Progenitor cell of endocrine pancreas (in vitro differentiated cells): Measurements from ENCODE around the gene SOBP. TPM values are rescaled to one million over a fixed set of nuclear protein-coding genes. Genes with fewer than 3 reads are reported as not detected.

Experiments
- DNase-seq: peaks from one replicate; pipeline ENCODE4 v3.0.0; 2021; ENCODE audit warnings: low spot score; ENCODE audit not compliant: unreplicated experiment
- H3K27ac Mint-ChIP-seq: 2 replicates; pipeline ENCODE4 v1.8.0; 2021; ENCODE audit warnings: mild to moderate bottlenecking, moderate library complexity, mixed read lengths
- H3K27me3 Mint-ChIP-seq: 2 replicates; pipeline ENCODE4 v1.8.0; 2021; ENCODE audit warnings: mixed read lengths
- H3K36me3 Mint-ChIP-seq: 2 replicates; pipeline ENCODE4 v1.8.0; 2022; ENCODE audit warnings: mixed read lengths; ENCODE audit not compliant: insufficient read depth
- H3K4me1 Mint-ChIP-seq: 2 replicates; pipeline ENCODE4 v1.8.0; 2021; ENCODE audit warnings: low read depth, mixed read lengths
- H3K4me3 Mint-ChIP-seq: 2 replicates; pipeline ENCODE4 v1.8.0; 2021; ENCODE audit warnings: low read depth, mild to moderate bottlenecking, moderate library complexity, mixed read lengths
- H3K9me3 Mint-ChIP-seq: 2 replicates; pipeline ENCODE4 v1.8.0; 2021; ENCODE audit warnings: low read depth, mixed read lengths
- CTCF ChIP-seq: fragments of 200-600 bp; sonication (generic); IDR thresholded peaks from one replicate; pipeline ENCODE4 v1.5.0; 2021; ENCODE audit warnings: antibody characterized with exemption, mild to moderate bottlenecking; ENCODE audit not compliant: unreplicated experiment
- total RNA-seq: library from RNA; stranded (reverse); gene quantifications from 2 replicates; pipeline ENCODE4 v1.2.1, GENCODE V29; 2021

Gene SOBP
- total RNA-seq, 1 donor from 2014 or later = 17.0 TPM

GRCh38 chr6:107495971-107496370, 6.1 kb downstream of the SOBP start:
- DNase-seq = no peak
- TF ChIP-seq CTCF = no peak
- Mint-ChIP-seq H3K27me3 (peaks cover 5% of the 10 kb centered on the region), H3K27ac (no peak overlapping the region), H3K4me1 (peaks cover 8% of the 10 kb centered on the region), H3K4me3 (no peak overlapping the region), H3K9me3 (no peaks in the 10 kb centered on the region), H3K36me3 (no peaks in the 10 kb centered on the region)

DNA sequence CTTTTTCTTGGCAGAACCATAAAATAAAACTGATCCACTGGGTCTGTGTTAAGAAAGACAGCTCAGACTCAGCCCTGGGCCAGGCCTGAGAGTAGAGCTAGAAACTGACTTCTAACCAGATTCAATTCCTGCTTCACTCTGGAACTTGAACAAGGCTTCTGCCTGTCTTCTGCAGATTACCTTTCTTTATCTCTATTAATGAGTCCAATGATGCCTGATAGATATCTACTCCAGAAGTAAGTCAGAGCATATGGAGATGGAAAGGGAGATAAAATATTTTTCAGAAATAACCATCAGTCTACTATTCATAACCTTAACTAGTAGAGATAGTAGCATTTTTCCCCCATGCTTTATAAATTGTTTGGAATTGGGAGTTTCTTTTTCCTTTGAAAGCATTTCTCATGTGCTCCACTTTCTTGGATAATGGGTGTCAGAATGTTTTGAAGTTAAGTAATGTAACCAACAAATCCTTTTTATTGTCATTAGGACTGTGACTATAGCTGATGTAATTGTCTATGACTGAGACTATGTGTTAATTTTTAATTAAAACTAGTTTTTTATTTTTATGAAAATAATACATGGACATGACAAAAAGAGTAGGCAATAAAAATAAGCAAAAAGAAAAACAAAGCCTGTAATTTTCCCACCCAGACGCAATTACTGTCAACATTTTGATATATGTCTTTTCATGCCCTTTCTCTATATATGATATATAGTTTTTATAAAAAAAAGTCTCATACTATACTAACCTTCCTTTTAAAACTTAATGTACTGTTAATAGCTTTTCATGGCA, 7.2 kb downstream of the SOBP start:
- Mint-ChIP-seq H3K9me3 (no peaks in the 10 kb centered on the region), H3K36me3 (no peaks in the 10 kb centered on the region), H3K27ac (no peak overlapping the region), H3K4me1 (peaks cover 6% of the 10 kb centered on the region), H3K27me3 (no peaks in the 10 kb centered on the region), H3K4me3 (no peak overlapping the region)
- TF ChIP-seq CTCF = no peak
- no peak for DNase-seq

GRCh38 chr6:107504270-107505026, 14.5 kb downstream of the SOBP start:
- Mint-ChIP-seq H3K27me3 (no peaks in the 10 kb centered on the region), H3K4me1 (peaks cover 2% of the 10 kb centered on the region), H3K9me3 (no peaks in the 10 kb centered on the region), H3K4me3 (no peak overlapping the region), H3K36me3 (peaks cover 8% of the 10 kb centered on the region), H3K27ac (no peak overlapping the region)
- no peak for TF ChIP-seq CTCF
- no peak for DNase-seq

- H3K9me3 Mint-ChIP-seq = no peaks in the 10 kb centered on the region
- no peak for DNase-seq
Measured at GRCh38 chr6:107506145-107506544, 16.2 kb downstream of the SOBP start.

More at GRCh38 chr6:107506145-107506544, 16.2 kb downstream of the SOBP start:
- TF ChIP-seq CTCF = no peak
- H3K4me1 Mint-ChIP-seq = peaks cover 7% of the 10 kb centered on the region
- peaks cover 8% of the 10 kb centered on the region for H3K36me3 Mint-ChIP-seq
- no peak overlapping the region for H3K27ac Mint-ChIP-seq
- no peaks in the 10 kb centered on the region for H3K27me3 Mint-ChIP-seq
- no peak overlapping the region for H3K4me3 Mint-ChIP-seq
